Lower lobe of right lung (tissue), 2 donors: ENCODE results near the gene SYT7. TPM values are rescaled to one million over a fixed set of nuclear protein-coding genes. Genes with fewer than 3 reads are reported as not detected.

Experiments used
- ATAC-seq, 2 donors: fragments of 200-7000 bp; cut with Tn5 transposase; one replicate each; pipeline ENCODE4 v1.9.1; 2020 to 2022; ENCODE audit warnings: mild to moderate bottlenecking in 2 of 2, moderate library complexity in 2 of 2
- DNase-seq: peaks from one replicate; pipeline ENCODE4 v3.0.0-alpha.2; 2020
- H3K27ac ChIP-seq: fragments of 200-600 bp; one replicate; pipeline ENCODE4 v1.8.0; 2022
- H3K27me3 ChIP-seq: fragments of 200-600 bp; one replicate; pipeline ENCODE4 v1.8.0; 2022; ENCODE audit warnings: low read depth
- H3K36me3 ChIP-seq: fragments of 200-600 bp; one replicate; pipeline ENCODE4 v1.8.0; 2022; ENCODE audit warnings: mild to moderate bottlenecking
- H3K4me1 ChIP-seq: fragments of 200-600 bp; one replicate; pipeline ENCODE4 v1.8.0; 2022
- H3K4me3 ChIP-seq: fragments of 200-600 bp; one replicate; pipeline ENCODE4 v1.8.0; 2022; ENCODE audit warnings: mild to moderate bottlenecking
- H3K9me3 ChIP-seq: fragments of 200-600 bp; one replicate; pipeline ENCODE4 v1.8.0; 2022
- intact Hi-C: fragments of 100-400 bp; cut with DNase I; formaldehyde crosslinking; loops from one replicate; pipeline ENCODE4 v1.11.0; 2022
- total RNA-seq: library from RNA; stranded (reverse); fragmentation: NEBNext Ultra II Directional; extraction: Animal tissue kit (Norgen Biotek cat#: 25700); gene quantifications from one replicate; pipeline ENCODE4 v1.2.1, GENCODE V29; 2021
- TF ChIP-seq, protein P1 (sequence below): fragments of 200-600 bp; IDR thresholded peaks from one replicate; pipeline ENCODE4 v1.8.0; 2022; ENCODE audit warnings: antibody characterized with exemption, mild to moderate bottlenecking
- donor health status: DM: no; HTN: yes; CAD: no; lungs with severe emphysema.

SYT7 gene
- total RNA-seq, 1 donor from 2014 or later, result 3.8 TPM

DNA sequence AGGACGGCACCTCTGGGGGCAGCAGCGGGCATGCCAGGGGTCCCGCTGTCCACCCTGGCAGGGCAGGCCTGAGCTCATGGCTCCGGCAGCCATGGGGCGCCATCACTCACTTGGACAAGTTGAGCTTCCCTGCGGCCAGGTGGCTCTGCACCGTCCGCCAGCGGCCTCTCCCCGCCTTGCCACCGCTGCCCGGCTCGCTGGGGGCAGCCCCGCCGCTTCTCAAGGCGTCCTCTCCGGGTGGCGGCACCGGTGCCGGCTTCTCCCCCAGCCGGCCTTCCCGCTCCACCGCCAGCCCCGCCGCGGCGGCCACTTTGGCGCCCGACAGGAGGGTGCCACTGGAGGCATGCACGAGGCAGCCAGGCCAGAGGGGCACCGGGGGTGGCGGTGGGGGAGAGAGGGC is 35.0 kb downstream of the SYT7 start:
- ATAC-seq, result no peak
- no peak for DNase-seq
- intact Hi-C loops, result no loop called here

DNA sequence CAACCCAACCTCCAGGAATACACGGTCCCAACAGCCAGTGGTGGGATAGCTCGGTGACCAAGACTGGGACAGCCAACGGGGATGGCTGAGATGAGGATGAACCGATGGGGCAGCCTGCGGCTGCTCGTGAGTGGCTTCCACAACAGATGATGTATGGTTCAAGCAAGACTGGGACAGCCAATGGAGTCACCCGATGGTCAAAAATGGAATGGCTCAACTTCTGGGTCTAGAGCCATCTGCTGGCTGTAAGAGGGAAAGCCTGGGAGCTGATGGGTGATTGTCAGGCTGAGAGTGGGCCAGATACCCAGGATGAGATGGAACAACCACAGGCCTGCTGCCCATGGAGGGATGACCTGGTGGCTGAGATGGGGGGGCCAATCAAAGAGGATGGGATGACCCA is 35.5 kb downstream of the SYT7 start:
- intact Hi-C loops, result no loop called here
- no peak for ATAC-seq

More for the DNA sequence above, 35.0 kb downstream of the SYT7 start:
- no peak overlapping the region for H3K27ac ChIP-seq
- no peaks in the 10 kb centered on the region for H3K36me3 ChIP-seq
- no peak overlapping the region for H3K4me3 ChIP-seq
- H3K9me3 ChIP-seq, result no peaks in the 10 kb centered on the region
- TF ChIP-seq, protein P1, sequence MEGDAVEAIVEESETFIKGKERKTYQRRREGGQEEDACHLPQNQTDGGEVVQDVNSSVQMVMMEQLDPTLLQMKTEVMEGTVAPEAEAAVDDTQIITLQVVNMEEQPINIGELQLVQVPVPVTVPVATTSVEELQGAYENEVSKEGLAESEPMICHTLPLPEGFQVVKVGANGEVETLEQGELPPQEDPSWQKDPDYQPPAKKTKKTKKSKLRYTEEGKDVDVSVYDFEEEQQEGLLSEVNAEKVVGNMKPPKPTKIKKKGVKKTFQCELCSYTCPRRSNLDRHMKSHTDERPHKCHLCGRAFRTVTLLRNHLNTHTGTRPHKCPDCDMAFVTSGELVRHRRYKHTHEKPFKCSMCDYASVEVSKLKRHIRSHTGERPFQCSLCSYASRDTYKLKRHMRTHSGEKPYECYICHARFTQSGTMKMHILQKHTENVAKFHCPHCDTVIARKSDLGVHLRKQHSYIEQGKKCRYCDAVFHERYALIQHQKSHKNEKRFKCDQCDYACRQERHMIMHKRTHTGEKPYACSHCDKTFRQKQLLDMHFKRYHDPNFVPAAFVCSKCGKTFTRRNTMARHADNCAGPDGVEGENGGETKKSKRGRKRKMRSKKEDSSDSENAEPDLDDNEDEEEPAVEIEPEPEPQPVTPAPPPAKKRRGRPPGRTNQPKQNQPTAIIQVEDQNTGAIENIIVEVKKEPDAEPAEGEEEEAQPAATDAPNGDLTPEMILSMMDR, result no peak
- no peaks in the 10 kb centered on the region for H3K27me3 ChIP-seq
- H3K4me1 ChIP-seq, result no peaks in the 10 kb centered on the region

DNA sequence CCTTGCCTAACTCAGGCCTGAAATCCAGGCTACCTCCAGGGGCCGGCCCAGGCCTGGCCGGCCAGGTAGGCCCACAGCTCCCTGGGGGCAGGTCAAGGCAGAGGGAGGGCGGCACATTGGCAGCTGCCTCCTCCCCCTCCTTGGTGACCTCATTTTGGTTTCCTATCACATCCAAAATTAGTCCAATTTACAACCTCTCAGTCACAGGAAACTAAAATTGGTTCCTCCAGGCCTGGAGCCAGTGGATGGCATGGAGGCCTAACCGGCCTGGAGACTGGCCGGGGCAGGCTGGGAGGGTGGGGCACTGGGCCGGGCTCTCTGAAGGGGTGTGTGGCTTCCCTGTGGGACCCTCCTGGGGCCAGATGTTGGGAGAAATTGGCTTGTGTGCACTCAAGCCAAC is 36.4 kb downstream of the SYT7 start:
- Histone ChIP-seq H3K36me3 (no peaks in the 10 kb centered on the region), H3K27ac (no peak overlapping the region), H3K9me3 (no peaks in the 10 kb centered on the region), H3K4me3 (no peak overlapping the region), H3K27me3 (no peaks in the 10 kb centered on the region), H3K4me1 (no peaks in the 10 kb centered on the region)
- DNase-seq (no peak), ATAC-seq (no peak)
- intact Hi-C loops, result no loop called here
- TF ChIP-seq, protein P1, result no peak

More for the DNA sequence above, 35.5 kb downstream of the SYT7 start:
- TF ChIP-seq, protein P1, result no peak
- no peaks in the 10 kb centered on the region for H3K36me3 ChIP-seq
- no peaks in the 10 kb centered on the region for H3K27me3 ChIP-seq
- no peaks in the 10 kb centered on the region for H3K4me1 ChIP-seq
- no peaks in the 10 kb centered on the region for H3K9me3 ChIP-seq
- H3K4me3 ChIP-seq, result no peak overlapping the region
- H3K27ac ChIP-seq, result no peak overlapping the region
- no peak for DNase-seq

DNA sequence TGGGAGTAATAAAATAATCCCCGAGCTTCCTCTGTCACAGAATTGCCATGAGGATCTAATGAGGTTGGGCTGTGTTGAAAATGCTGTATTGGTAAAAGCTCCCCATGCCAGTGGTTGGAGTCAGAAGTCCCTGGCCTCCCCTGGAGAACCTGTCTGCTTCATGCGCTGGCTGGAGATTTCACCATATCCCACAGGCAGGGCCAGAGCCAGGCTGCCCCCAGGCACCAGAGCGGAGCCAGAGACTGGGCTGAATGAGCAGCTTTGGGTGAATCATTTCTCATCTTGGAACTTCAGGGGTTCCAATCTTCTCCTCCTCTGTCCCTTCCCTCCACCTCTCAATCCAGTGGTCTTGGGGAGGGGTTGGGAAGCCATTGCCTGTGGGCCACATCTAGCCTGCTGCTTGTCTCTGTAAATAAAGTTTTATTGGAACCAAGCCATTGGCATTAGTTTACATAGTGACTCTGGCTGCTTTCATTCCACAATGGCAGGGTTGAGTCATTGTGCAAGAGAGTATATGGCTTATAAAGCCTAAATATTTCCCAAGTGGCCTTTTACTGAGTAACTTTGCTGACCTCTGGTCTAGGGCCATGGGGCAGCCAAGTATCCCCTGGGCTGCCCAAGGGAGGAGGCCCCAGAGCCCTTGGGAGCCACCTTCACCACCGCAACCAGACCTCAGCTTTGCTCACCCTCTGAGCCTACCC is 37.1 kb downstream of the SYT7 start:
- no peak for ATAC-seq
- Histone ChIP-seq H3K4me3 (no peak overlapping the region), H3K36me3 (no peaks in the 10 kb centered on the region), H3K27ac (no peak overlapping the region), H3K27me3 (no peaks in the 10 kb centered on the region), H3K4me1 (no peaks in the 10 kb centered on the region), H3K9me3 (no peaks in the 10 kb centered on the region)
- DNase-seq, result no peak
- TF ChIP-seq, protein P1, result no peak
- intact Hi-C loops, result no loop called here

DNA sequence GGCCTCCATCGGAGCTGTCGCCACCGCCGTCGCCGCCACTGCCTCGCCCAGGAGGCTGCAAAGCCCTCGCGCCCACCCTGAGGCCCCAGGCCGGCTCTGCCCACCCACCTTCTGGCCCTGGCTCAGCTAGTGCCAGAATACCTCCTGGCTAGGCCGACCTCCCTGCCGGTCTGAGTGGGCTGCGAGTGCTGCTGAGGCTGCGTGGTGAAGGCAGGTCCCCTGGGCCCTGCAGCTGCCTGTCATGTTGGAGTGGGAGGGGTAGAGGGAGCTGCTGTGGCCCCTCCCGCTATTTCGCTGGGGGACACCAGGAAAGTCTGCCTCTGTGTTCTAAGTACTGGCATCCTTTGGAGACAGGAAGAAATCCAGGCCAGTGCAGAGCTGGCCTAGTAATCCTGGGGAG is 38.2 kb downstream of the SYT7 start:
- no peak for DNase-seq
- Histone ChIP-seq H3K4me1 (no peaks in the 10 kb centered on the region), H3K4me3 (no peak overlapping the region), H3K27ac (no peak overlapping the region), H3K36me3 (no peaks in the 10 kb centered on the region), H3K27me3 (no peaks in the 10 kb centered on the region), H3K9me3 (no peaks in the 10 kb centered on the region)
- no peak for ATAC-seq
- TF ChIP-seq, protein P1, result no peak
- intact Hi-C loops, result no loop called here
